Endometrium (tissue), 2 donors: Measurements from ENCODE around the gene MTHFD1L.

Experiments
- FAIRE-seq: peaks from 2 replicates; lab custom pipeline; 2012; peaks lifted over from hg19 to GRCh38; lab: Jason Lieb, UNC
- donor health status: control.
- donor health status: control.

The MTHFD1L gene

DNA sequence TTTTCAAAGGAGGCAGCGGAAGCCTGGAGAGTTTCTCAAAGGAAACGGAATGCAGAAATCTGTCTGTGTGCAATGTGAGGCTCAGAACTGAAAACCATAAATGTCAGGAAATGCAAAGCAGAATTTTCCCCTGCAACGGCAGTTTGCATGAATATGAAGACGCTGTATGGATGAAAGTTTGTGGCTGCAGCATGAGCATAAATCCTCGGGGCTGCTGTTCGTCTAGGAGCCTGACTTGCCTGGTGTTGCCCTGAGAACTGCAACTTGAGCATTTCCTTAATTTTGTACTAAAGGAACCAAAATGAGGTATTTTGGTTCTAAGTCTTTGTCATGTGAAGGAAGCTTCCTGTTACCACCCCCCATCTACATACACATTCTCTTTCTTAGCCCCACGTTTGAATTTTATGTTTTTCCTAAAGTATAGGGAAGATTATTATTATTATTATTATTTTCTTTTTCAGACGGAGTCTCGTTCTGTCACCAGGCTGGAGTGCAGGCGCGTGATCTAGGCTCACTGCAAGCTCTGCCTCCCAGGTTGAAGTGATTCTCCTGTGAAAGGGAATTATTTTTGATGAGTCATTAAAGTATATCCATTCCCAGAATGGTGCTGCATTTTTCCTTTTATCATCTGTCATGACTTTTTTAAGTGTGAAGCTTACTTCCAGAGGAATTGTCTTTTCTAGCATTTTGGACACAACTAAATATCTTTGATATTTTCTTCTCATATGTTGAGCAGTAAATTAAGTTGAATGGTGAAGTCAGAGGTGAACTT lies 33.1 kb downstream of the MTHFD1L start:
- FAIRE-seq, result no peak

DNA sequence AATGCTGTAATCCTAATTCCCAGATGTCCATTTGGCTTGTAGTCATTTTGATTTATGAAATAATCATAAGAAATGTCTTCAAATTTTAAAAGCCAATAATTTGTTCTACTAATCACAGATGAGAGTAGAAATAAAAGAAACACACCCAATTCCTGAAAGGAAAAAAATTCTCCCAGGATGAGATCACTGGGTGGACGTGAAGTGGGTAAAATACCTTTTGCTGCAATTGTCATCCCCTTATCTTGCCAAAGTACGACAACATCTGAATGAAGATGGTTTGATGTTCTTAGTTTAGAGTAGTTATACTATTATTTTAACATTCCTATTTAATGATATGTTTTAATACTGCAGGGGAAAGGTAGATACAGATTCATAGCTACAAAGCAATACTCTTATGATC lies 33.7 kb downstream of the MTHFD1L start:
- FAIRE-seq, result no peak

DNA sequence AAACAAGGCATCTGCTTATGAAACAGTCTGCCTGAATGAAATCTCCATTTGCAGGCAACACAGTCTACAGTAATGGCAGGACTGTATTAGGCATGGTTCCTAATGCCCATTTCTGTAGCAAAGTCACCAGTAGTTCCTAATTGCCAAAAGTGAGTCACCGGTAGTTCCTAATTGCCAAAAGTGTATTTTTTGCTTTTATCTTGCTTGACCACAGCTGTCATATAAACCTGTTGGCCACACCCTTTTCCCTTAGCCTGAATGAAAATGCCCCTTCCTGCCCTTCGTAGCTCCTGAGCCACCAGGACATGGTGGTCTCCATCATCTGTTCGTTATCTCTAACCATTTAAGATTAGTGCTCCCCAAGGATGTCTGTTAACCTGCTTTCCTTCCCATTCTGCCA lies 34.5 kb downstream of the MTHFD1L start:
- no peak for FAIRE-seq

DNA sequence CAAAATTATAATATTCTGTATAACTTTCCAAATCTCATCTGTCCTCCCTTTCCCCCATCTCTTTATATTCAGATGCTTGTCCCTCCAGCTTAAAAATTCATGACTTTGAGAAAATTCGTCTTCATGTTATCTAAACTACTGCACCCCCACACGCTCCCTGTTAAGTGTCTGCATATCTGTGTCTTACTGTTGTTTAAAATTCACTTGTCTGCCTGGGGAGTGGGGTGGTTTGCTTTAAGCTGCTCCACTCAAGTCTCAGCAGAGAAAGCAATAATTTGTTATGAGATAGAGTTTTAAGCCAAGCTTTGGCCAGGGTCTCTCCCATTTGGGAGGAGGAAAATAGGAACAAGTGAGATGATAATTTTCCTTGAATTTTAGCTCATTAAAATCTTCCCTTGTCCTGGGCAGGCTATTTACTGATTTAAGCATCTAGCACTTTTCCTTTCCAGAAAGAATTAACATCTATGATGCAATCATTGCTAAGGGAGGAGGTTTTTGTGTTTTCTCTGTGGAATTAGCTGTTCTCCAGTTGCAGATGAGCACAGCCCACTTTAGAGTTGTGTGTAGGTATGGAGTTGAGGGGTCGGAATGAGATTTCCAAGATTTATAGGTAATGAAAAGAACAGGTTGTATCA lies 36.8 kb downstream of the MTHFD1L start:
- no peak for FAIRE-seq

DNA sequence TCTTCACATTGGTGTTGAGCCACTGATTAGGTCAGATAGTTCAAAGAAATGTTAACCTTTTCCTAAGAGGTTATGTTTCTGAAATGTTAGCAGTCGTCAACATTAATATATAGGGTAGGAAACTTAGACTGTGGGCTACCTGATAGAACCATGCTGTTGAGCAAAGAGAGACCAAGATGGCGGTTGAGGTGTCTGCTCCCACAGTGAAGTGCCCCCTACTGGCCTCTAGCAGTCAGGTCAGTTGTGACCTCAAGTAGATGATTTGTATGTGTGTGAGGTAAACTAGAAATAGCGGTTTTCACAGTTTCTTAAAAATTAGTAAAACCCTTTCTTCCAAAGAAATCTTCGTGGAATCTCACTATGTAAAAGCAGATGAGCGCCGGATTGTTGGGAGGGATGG lies 40.3 kb downstream of the MTHFD1L start:
- no peak for FAIRE-seq

DNA sequence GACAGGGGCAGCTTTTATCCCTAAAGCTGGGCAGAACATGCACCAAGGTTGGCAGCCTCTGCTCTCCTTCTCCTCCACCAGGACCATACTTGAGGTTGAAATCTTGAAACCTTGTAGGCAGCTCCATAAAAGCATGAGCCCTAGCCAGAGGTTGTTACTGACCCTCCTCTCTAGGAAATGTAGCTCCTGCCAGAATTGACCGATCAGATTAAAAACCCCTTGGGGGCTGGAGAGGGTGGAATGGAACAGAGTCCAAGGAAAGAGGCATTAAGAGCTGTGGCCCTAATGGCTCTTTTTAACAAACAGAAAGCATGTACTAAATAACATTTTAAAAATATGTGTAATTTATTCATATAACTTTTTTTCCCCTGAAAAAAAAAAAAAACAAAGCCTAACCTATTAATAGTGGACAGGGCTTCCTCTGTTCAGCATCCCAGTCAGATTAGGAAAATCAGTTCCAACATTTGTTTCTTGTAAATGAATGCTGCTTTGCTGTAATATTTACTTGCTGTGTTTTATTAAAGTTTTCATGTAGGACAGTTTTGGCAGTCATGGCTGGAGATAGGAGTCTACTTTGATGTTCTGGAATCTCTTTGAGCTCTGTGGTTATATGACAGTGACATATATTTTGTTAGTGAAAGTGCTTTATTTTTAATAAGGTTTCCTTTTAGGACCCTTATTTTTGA lies 41.3 kb downstream of the MTHFD1L start:
- no peak for FAIRE-seq

DNA sequence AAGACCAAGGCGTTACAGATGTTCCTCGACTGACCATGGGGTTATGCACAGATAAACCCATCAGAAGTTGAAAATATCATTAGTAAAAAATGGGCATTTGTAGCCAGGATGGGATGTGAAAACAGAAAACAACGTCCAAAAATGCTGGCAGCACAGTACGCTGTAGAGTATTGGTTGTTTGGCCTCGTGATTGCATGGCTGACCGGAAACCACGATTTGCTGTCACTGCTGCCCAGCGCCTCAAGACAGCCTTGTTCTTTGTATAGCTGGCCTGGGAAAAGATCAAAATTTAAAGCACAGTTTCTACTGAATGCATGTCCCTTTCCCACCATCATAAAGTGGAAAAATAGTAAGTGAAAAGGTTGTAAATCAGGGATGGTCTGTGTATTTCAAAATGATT lies 41.9 kb downstream of the MTHFD1L start:
- no peak for FAIRE-seq

DNA sequence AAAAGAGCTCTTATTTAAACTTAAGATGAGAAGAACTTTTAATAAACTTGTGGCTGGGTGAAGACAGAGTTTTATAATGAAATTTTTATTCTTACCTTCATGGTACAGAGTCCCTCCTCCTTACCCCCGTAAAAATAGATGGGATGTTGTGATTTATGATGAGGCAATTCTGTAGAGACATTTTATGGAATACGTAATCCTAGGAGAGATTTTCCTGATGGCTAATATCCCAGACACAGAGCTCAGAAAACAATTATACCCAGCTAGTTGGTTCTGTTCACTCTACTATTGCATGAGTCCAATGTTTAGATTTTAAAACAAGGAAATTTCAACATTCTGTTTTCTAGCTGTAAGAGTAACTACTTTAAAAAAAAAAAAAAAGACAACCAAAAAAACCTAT lies 43.4 kb downstream of the MTHFD1L start:
- no peak for FAIRE-seq

DNA sequence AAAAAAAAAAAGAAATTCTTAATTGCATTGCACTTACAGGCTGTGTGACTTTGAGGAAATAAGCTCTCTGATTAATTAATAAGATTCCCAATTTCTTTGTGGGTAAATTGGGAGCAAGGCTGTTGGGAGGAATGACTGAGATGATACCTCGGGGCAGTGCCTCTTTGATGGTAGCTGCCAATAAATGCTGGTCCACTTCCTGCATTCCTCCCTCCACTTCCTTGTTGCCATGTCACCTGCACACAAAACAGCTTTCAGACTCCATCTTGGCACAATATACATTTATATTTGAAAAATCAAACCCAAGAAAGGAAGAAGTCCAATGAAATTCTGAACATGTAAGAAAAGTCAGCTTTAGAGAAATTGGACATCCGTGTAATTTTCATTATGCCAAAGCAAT lies 45.1 kb downstream of the MTHFD1L start:
- FAIRE-seq, result no peak

DNA sequence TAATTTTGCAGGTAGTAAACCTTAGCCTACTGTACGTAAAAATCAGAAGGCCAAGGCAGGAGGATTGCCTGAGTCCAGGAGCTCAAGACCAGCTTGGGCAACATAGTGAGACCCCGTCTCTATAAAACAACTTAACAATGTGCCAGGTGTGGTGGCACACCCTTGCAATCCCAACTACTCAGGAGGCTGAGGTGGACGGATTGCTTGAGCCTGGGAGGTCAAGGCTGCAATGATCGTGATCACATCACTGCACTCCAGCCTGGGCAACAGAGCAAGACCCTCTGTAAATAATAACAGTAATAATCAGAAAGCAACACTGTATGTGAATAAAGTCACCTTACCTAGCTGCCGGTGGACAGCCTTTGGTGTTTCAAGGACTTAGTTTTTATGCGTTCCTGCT lies 48.9 kb downstream of the MTHFD1L start:
- no peak for FAIRE-seq

DNA sequence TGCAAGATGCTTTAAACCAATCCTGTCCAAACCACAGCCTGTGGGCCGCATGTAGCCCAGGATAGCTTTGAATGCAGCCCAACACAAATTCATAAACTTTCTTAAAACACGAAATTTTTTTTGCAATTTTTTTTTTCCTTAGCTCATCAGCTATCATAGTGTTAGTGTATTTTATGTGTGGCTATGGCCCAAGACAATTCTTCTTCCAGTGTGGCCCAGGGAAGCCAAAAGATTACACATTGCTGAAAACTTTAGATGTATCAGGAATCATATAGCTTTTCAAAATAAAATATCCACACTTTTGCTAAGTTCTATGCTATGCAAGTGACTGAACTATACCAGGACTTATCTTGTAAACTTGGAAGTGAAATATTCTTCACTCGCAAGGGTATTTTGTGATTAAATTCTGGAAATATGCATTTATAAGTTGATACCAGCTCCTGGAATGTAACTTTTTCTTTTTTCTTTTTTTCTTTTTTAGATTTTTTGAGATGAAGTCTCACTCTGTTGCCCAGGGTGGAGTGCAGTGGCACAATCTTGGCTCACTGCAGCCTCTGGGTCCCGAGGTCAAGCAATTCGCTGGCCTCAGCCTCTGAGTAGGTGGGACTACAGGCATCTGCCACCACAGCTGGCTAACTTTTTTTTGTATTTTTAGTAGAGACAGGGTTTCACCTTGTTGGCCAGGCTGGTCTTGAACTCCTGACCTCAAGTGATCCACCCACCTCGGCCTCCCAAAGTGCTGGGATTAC lies 49.8 kb downstream of the MTHFD1L start:
- FAIRE-seq, result no peak

DNA sequence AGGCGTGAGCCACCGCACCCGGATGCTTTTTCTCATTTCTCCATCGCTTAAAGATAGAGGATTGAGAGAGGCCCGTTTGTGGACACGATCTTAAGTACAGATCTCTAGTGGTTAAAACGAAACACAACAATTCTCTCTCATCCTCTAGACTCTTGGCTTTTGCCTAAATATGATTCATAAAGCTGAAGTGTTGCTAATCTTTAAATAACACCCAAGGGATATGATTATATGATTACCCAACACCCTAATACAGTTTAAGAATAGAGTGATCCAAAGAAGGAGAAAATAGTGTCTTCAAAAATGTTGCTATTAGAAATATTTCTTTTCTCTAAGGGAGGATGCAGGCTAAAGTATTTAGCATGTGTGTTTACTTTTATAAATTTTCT lies 50.4 kb downstream of the MTHFD1L start:
- no peak for FAIRE-seq

DNA sequence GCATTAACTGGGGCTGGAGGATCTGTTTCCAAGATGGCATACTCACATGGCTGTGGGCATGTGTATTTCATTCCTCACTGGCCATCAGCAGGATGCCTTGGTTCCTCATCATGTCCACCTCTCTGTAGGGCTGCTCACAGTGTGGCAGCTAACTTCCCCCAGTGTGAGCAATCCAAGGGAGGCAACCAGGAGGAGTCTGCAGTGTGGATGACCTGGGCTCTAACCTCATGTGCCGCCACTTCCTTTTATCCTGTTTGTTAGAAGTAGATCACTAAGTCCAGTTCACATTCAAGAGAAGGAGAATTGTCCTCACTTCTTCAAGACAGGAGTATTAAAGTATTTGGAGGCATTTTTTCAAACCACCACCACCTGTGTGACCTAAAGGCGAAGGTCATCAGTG lies 54.4 kb downstream of the MTHFD1L start:
- FAIRE-seq, result no peak

DNA sequence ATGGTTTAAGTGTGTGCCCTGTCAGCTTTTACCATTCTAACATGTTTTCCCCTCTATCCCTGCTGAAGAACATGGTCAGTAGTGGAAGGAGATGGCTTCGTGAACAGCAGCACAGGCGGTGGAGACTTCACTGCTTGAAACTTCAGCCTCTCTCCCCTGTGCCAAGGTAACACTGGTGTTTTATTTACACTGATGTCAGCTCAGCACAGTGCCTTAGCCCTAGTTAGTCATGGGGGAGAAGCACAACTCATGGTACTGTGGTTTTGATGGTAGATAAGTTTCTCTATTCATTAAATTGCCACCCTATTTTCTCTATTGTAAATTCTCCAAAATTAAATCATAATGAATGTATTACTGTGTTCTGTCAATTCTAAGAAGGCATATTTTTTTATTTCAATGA lies 56.6 kb downstream of the MTHFD1L start:
- no peak for FAIRE-seq

DNA sequence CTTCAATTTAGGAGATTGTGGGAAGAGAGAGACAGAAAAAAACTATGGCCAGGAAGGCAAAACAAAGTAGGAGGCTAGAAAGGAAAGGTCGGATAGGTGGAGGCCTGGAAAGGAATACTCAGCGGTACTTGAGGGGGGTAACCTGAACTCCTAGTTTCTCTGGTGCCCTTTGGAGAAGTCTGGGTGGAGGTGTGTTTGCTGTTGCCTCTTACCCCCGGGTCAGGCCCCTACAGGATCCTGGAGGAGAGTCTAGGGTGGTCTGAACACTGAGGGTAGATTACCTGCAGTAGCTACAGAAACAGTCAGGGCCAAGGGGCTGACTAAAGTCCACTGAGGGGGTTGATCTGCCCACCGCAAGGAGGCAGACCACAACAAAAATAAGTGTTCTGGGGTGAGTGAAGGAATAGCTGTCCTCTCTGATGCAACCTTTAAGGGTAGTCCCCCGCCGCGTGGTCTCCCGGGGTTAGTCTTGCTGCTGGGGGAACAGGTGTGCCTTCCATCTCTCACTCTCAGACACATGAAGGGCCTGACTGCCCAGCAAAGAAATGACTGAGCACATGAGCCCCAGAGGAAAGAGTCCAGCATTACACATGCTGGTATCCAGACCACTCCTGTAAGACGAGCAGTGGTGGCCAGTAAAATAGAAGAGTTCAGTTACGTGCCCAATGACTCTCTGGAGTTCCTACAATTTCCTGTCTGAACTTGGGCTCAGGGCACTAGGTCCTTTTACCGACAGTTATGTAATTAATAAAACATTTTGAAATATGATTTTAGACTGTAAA lies 59.5 kb downstream of the MTHFD1L start:
- FAIRE-seq, result no peak

DNA sequence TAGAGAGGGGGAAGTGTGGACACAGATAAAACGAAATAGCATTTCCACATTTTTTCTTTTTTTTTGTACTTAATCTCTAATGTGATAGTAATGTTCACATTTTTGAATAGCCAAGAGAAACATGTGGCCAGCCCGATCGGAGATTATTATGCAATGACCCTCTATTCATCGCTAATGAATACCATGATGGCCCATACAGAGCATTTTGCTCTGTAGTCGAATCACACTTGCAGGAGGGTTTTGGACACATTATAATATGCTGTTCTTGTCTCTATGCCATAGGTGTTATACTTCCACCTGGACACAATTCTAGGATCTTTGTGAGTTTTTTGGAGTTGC lies 60.1 kb downstream of the MTHFD1L start:
- no peak for FAIRE-seq

DNA sequence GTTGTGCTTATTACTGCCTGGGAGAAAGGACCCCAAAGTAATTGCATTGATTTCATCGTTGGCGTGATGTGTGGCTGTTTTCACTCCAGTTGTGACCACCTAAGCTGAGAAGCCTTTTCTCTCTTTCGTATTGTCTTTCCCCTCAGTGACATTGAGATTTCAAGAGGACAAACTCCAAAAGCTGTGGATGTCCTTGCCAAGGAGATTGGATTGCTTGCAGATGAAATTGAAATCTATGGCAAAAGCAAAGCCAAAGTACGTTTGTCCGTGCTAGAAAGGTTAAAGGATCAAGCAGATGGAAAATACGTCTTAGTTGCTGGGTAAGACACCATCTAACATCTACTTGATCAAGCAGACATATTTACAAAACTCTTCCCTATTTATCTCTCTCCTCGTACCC lies 60.5 kb downstream of the MTHFD1L start:
- FAIRE-seq, result no peak

DNA sequence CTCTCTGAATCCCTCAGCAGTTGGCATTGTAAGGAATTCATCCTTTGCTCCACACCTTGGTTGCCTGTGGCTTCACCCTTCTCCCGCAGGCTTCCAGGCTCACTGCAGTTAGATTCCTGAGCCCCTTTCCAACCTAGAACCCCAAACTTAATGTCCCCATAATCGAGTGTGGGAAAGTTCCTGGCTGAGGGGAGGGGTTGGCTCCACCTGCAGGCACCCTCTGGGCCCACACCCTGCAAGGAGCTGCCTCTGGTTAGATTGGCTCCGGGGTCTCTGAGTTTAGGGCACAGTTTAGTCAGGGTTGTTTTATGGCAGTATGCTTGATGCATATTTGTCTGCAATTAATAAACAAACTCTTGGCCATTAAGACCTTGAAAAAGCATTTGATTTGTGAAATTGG lies 63.4 kb downstream of the MTHFD1L start:
- no peak for FAIRE-seq

DNA sequence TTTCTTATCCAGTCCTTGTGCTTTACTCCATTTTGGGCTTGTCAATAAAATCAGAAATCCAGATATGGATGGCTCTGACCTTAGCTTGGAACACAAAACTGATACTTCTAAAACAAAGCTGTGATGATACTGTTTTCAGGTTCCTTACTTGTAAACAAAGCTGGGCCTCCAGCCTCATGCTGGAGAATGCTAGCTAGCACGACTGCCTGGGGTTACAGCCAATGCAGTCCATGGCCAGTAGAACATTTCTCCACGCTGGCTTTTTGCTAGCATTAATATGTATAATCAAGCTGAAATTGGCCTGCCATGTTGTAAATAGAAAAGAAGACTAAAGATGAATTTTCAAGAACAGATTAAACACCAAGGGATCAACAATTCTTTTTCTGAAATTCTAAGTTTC lies 63.9 kb downstream of the MTHFD1L start:
- FAIRE-seq, result no peak

DNA sequence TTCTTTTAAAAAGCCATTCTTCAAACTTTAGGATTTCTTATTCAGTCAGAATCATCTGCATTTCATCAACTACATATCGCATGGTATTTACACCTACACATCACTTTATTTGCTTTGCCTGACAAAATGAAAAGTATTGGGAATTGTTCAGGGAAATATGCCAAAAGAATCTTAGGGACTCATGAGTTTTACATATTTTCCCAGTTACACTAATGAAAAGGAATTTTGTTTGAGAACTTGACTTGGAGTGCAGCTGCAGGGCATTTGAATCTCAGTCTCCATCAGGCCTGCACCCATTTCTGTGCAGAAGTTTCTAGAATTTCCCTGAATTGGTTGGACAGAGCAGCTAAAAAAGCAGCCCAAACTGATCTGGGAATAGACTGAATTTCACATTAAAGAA lies 65.3 kb downstream of the MTHFD1L start:
- no peak for FAIRE-seq

DNA sequence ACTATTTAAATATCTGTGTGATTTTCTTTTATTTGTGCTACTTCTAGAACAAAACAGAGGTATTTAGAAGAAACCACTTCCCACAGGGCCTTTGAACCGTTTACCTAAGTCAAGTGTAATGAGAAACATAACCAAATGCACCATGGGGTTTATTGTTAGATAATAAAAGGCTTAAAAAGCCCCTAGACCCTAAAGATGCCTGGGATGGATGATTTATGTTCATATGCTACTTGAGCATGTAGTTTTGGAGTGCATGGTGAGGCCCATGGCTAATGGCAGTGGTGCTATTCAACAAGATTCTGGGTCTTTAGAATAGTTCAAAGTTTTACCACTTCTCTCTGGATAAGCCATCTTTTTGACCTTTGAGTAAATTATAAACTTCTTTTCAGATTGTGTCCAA lies 65.9 kb downstream of the MTHFD1L start:
- FAIRE-seq, result no peak

DNA sequence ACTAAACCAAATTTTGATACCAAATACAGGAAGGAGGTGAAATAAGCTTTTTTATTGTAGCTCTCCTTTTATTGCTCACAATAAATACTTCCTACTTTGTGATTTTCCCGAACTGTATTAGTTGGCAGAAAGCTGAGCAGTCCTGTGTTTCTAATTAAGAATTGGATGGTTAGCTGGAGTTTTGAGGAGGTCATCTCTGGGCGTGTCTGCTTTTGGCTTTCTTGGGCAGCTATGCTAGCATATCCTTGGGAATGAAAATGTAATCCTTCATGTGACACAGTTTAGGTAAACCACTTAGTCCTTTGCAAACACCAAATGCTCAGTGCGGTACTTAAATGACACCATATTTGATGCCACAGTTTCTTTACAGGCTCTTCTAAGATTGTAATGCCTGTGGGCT lies 67.5 kb downstream of the MTHFD1L start:
- peak; percentile 41 for FAIRE-seq
